Karpas-422 (cell line): ENCODE results near the gene BDKRB2. TPM values are rescaled to one million over a fixed set of nuclear protein-coding genes. Genes with fewer than 3 reads are reported as not detected.

Source experiments
- DNase-seq: peaks from one replicate; pipeline ENCODE4 v3.0.0-alpha.2; 2015
- H2AFZ ChIP-seq: fragments of 200-600 bp; sonication (generic); 2 replicates; pipeline ENCODE4 v1.6.1; 2014; ENCODE audit warnings: antibody characterized with exemption, low read length, mixed read lengths
- H3K27ac ChIP-seq: fragments of 200-600 bp; sonication (generic); 2 replicates; pipeline ENCODE4 v1.5.1; 2014; ENCODE audit warnings: mild to moderate bottlenecking, low read length, moderate library complexity
- H3K27me3 ChIP-seq: fragments of 200-600 bp; sonication (generic); 2 replicates; pipeline ENCODE4 v1.6.1; 2014; ENCODE audit warnings: low read length, mixed read lengths
- H3K36me3 ChIP-seq: fragments of 200-600 bp; sonication (generic); 2 replicates; pipeline ENCODE4 v1.6.1; 2014; ENCODE audit warnings: low read length, mixed read lengths; ENCODE audit not compliant: insufficient read depth
- H3K4me1 ChIP-seq: fragments of 200-600 bp; sonication (generic); 2 replicates; pipeline ENCODE4 v1.6.1; 2014; ENCODE audit warnings: mild to moderate bottlenecking, low read length, mixed read lengths
- H3K4me2 ChIP-seq: fragments of 200-600 bp; sonication (generic); 2 replicates; pipeline ENCODE4 v1.6.1; 2014; ENCODE audit warnings: low read length, low read depth, mild to moderate bottlenecking; ENCODE audit not compliant: poor library complexity, severe bottlenecking
- H3K4me3 ChIP-seq: fragments of 200-600 bp; sonication (generic); 2 replicates; pipeline ENCODE4 v1.5.1; 2014; ENCODE audit warnings: mild to moderate bottlenecking, antibody characterized with exemption, low read length, mixed read lengths
- H3K79me2 ChIP-seq: fragments of 200-600 bp; sonication (generic); 2 replicates; pipeline ENCODE4 v1.6.1; 2014; ENCODE audit warnings: mild to moderate bottlenecking, low read length, mixed read lengths
- H3K9ac ChIP-seq: fragments of 200-600 bp; sonication (generic); 2 replicates; pipeline ENCODE4 v1.6.0; 2014; ENCODE audit warnings: low read length
- H3K9me2 ChIP-seq: fragments of 200-600 bp; sonication (generic), shearing (Covaris generic); replicated peaks from 2 replicates; pipeline ENCODE4 v1.6.0; 2014; ENCODE audit warnings: mild to moderate bottlenecking, low read length, moderate library complexity; ENCODE audit not compliant: insufficient read depth
- H3K9me3 ChIP-seq: fragments of 300-700, 200-600 bp; sonication (generic); 2 replicates; pipeline ENCODE4 v1.6.1; 2014; ENCODE audit warnings: low read length, mixed read lengths
- H4K20me1 ChIP-seq: fragments of 200-600 bp; sonication (generic); 2 replicates; pipeline ENCODE4 v1.6.1; 2014; ENCODE audit warnings: mild to moderate bottlenecking, antibody characterized with exemption, low read length, low read depth; ENCODE audit not compliant: insufficient read depth
- total RNA-seq: library from RNA; depleted of rRNA; stranded (reverse); fragments of >200 nt; shearing (Covaris generic); gene quantifications from 2 replicates; pipeline ENCODE4 v1.2.3, GENCODE V29; 2014; ENCODE audit warnings: low replicate concordance

BDKRB2 gene
- total RNA-seq, 1 experiment from 2014 or later = not detected

DNA sequence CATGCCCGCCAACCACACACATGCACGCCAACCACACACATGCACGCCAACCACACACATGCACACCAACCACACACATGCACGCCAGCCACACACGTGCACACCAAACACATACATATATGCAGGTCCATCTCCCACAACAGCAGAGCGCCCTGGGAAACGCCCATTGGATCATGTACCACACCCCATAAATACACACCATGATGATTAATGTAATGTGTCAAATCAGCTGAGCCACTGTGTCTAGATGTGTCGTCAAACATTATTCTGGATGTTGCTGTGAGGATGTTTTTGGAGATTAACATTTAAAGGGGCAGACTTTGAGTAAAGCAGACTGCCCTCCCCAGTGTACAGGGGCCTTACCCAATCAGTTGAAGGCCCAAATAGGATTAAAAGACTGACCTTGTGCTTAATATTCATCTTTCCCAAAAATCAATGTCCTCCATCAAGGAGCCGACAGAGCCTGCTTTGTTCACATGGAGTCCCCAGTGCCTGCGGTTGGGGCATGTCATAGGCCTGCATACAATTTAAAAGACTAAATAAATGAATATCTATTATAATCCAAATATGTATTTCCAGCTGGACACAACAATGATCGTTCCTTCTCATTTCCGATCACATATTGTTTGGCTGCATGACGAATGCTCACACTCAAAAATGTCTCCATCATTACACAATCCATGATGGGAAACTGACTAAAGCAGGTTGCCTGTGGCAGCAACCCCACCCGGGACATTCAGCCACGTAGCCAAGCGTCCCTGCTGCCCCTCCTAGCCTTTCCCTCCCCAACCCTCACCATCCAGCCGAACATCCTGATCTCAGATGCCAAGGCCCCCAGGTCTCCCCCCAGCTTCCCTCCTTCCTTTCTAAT is 23.2 kb upstream of the BDKRB2 start:
- H3K9ac ChIP-seq = no peak overlapping the region
- H3K9me2 ChIP-seq = no peaks in the 10 kb centered on the region
- no peaks in the 10 kb centered on the region; the same call in 1 of the 2 replicates for H3K27me3 ChIP-seq
- no peak for DNase-seq
- H2AFZ ChIP-seq = no peak overlapping the region
- no peak overlapping the region for H3K4me3 ChIP-seq
- H3K79me2 ChIP-seq = no peaks in the 10 kb centered on the region
- H3K36me3 ChIP-seq = no peaks in the 10 kb centered on the region
- no peak overlapping the region for H3K27ac ChIP-seq
- H3K4me1 ChIP-seq = no peaks in the 10 kb centered on the region
- no peak overlapping the region for H3K4me2 ChIP-seq
- H3K9me3 ChIP-seq = no peaks in the 10 kb centered on the region
- H4K20me1 ChIP-seq = no peaks in the 10 kb centered on the region

DNA sequence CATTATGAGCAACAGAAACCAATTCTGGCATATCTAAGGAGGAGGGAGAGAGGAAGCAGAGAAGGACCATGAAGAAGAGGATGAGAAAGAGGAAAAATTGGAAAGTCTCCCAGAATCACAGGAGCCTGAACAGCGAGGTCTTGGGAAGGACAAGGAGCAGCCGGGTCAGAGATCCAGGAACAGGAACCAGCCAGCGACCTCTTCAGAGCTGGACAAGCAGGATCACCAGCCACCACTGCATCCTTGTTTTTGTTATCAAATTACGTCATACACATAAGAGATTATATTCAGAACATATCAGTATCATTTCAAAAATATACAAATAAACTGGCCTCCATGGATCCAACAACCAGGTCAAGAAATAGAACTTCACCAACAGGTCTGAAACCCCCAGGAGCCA is 22.1 kb upstream of the BDKRB2 start:
- Histone ChIP-seq H3K79me2 (no peaks in the 10 kb centered on the region), H2AFZ (no peak overlapping the region), H3K27me3 (no peaks in the 10 kb centered on the region; the same call in 1 of the 2 replicates), H3K4me1 (no peaks in the 10 kb centered on the region), H3K36me3 (no peaks in the 10 kb centered on the region), H3K9me2 (no peaks in the 10 kb centered on the region), H3K4me3 (no peak overlapping the region), H3K9ac (no peak overlapping the region), H3K27ac (no peak overlapping the region), H3K9me3 (no peaks in the 10 kb centered on the region), H4K20me1 (no peaks in the 10 kb centered on the region), H3K4me2 (no peak overlapping the region)
- no peak for DNase-seq

DNA sequence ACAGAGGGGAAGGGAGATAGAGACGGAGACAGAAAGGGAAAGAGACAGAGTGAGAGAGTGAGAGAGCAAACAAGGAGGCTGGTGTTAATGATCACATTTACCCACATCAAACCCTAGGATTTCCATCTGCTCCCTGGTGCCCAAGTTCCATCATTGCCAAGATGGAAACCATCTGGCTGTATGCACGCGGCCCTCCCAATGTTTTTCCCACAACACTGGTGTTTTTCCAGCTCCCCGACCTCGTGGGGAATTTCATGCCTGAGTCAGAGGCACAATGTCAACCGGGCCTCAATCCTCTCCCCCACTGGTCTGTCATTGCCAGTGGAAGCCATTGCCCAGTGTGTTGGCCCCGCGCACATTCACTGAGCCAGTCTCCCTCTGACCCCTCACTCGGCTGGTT is 19.9 kb upstream of the BDKRB2 start:
- no peak overlapping the region for H3K27ac ChIP-seq
- H3K4me1 ChIP-seq = no peaks in the 10 kb centered on the region
- H3K36me3 ChIP-seq = no peaks in the 10 kb centered on the region
- H3K9ac ChIP-seq = no peak overlapping the region
- no peak overlapping the region for H3K4me2 ChIP-seq
- H3K79me2 ChIP-seq = no peaks in the 10 kb centered on the region
- H3K27me3 ChIP-seq = no peaks in the 10 kb centered on the region; the same call in 1 of the 2 replicates
- no peak for DNase-seq
- no peaks in the 10 kb centered on the region for H3K9me3 ChIP-seq
- no peaks in the 10 kb centered on the region for H4K20me1 ChIP-seq
- H2AFZ ChIP-seq = no peak overlapping the region
- no peak overlapping the region for H3K4me3 ChIP-seq
- H3K9me2 ChIP-seq = no peaks in the 10 kb centered on the region

DNA sequence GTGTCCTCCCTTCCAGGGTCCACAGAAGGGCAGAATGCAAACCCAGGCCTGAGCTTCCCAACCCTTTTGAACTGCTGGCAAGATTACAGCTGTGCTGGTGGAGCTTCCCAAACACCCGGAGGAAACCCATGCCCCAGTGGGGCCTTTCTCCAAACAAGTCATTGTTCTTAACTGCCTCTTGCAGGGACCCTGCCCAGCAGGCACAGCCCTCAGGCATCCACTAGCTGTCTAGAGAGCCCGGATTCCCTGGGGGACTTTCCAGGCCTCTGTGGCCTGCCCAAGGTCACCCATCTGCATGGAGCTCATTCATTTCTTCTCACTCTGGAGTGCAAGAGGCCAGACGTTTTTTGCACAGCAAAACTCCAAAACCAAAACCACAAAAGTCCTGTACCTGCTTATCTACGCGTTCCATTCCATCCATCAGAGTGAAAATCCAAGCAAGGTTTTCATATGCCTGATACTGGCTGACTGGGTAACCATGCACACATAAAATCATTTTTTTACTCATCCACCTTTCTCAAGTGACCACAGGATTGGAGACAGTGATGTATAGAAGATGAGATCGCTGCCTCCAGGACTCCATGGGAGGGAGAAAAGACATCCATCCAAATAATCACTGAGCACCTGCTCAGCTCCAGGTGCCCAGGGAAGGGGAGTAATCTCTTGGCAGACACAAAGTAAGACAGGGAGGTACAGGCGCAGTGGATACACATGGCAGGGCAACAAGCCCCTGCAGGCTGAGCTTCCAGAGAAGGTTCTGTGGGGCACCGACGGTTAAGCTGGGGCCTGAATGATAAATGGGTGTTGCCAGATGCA is 17.2 kb upstream of the BDKRB2 start:
- Histone ChIP-seq H4K20me1 (no peaks in the 10 kb centered on the region), H3K4me1 (no peaks in the 10 kb centered on the region), H3K9me3 (no peaks in the 10 kb centered on the region), H3K4me2 (no peak overlapping the region), H3K9ac (no peak overlapping the region), H2AFZ (no peak overlapping the region), H3K9me2 (no peaks in the 10 kb centered on the region), H3K27me3 (no peaks in the 10 kb centered on the region; the same call in 1 of the 2 replicates), H3K36me3 (no peaks in the 10 kb centered on the region), H3K27ac (no peak overlapping the region), H3K4me3 (no peak overlapping the region), H3K79me2 (no peaks in the 10 kb centered on the region)
- no peak for DNase-seq

DNA sequence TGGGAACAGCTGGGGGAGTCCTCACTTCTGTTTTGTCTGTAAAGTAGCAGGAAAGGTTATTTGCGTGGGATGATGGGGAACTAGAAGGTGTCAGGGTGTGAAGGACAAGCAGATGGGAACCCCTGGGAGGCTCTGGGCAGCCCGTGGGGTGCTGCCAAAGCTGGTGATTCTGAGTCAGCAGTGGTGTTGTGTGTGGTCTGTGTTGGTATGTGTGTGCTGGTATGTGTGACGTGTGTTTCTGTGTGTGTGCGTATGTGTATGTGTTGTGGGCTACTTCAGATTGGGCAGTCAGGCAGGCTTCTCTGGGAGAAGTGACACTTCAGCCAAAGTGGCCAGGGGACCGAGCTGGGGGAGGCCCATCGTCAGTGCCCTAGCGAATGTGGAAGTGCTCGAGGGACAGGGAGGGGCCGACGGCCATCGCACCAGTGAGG is 15.3 kb upstream of the BDKRB2 start:
- no peak overlapping the region for H2AFZ ChIP-seq
- H3K9me2 ChIP-seq = no peaks in the 10 kb centered on the region
- H4K20me1 ChIP-seq = no peaks in the 10 kb centered on the region
- H3K27ac ChIP-seq = no peak overlapping the region
- H3K27me3 ChIP-seq = no peaks in the 10 kb centered on the region; the same call in 1 of the 2 replicates
- no peaks in the 10 kb centered on the region for H3K79me2 ChIP-seq
- no peak for DNase-seq
- H3K9ac ChIP-seq = no peak overlapping the region
- no peaks in the 10 kb centered on the region for H3K9me3 ChIP-seq
- no peak overlapping the region for H3K4me3 ChIP-seq
- no peaks in the 10 kb centered on the region for H3K36me3 ChIP-seq
- no peak overlapping the region for H3K4me2 ChIP-seq
- H3K4me1 ChIP-seq = no peaks in the 10 kb centered on the region

DNA sequence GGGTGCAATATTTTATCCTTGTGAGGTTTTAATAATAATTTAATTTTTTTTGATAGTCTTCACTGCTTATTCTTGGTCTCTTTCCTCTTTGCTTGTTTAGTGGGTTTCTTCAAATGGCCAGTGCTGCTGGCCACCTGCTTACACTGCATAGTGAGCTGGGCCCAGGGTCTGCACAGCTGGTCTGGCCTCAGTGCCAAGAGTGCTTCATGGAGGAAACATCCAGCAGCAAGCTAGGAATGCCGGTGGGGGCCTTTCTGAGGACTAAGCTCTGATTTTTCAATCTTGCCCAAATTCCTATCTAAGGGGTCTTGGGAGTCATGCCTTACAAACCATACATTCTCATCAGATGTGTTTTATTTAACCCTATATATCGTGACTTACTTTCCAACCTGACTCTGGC is 13.3 kb upstream of the BDKRB2 start:
- Histone ChIP-seq H3K9me3 (no peaks in the 10 kb centered on the region), H3K9ac (no peak overlapping the region), H3K27ac (no peak overlapping the region), H3K4me3 (no peak overlapping the region), H3K27me3 (no peaks in the 10 kb centered on the region; the same call in 1 of the 2 replicates), H3K4me1 (no peaks in the 10 kb centered on the region), H2AFZ (no peak overlapping the region), H3K36me3 (no peaks in the 10 kb centered on the region), H3K4me2 (no peak overlapping the region), H3K9me2 (no peaks in the 10 kb centered on the region), H3K79me2 (no peaks in the 10 kb centered on the region), H4K20me1 (no peaks in the 10 kb centered on the region)
- no peak for DNase-seq

DNA sequence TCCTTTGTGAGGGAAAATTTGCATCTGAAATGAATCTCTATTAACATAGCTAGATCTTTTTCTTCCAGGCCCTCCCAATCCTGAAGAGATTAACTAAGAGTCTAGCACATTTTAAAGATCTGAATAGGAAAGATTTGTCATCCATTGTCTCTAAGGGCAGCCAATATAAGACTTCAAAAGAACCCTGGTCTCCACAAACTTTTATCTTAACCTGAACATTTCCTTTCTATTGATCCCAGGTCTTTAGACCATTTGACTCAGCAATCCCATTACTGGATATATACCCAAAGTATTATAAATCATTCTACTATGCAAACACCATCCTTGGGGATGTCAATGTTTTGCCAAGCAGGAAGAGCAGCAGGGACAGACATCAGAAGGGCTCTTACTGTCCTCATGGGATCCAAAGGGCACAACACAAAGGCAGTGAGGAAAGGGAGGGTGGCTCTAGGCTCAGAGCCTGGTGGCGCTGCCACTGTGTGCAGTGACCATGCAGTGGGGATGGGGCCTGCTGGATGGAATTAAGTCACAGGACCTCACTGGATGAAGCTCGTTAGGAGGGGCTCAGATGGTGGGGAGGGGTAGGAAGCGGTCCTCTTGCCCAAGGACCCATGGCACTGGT is 12.7 kb upstream of the BDKRB2 start:
- Histone ChIP-seq H3K79me2 (no peaks in the 10 kb centered on the region), H3K9ac (no peak overlapping the region), H3K9me2 (no peaks in the 10 kb centered on the region), H3K27me3 (no peaks in the 10 kb centered on the region; the same call in 1 of the 2 replicates), H3K4me2 (no peak overlapping the region), H3K27ac (no peak overlapping the region), H3K4me3 (no peak overlapping the region), H3K9me3 (no peaks in the 10 kb centered on the region), H3K4me1 (no peaks in the 10 kb centered on the region), H3K36me3 (no peaks in the 10 kb centered on the region), H2AFZ (no peak overlapping the region), H4K20me1 (no peaks in the 10 kb centered on the region)
- DNase-seq = no peak
